HG03108 (cell line): ENCODE results near the gene IFI35.
"Not testable (repeated sequence)": the region's sequence is repeated elsewhere in the genome, so short reads cannot be mapped to it uniquely, and the experiment has no call there.

Experiments
- ATAC-seq: cut with Tn5 transposase; IDR thresholded peaks from one replicate; pipeline ENCODE4 v1.9.1; 2021; ENCODE audit warnings: moderate library complexity; ENCODE audit not compliant: unreplicated experiment

Gene IFI35

GRCh38 chr17:43006639-43007551, at the start of gene IFI35:
TSS of gene IFI35 (plus strand) at chr17:43006784. CDS start at chr17:43006948, 164 bp downstream.
- ATAC-seq: peak; percentile 81

GRCh38 chr17:42964161-42964932, 42.2 kb upstream of the IFI35 start, which contains the start of gene AARSD1:
TSS of gene AARSD1 (minus strand) at chr17:42964454. CDS start at chr17:42964440, 14 bp downstream.
- peak; percentile 62 for ATAC-seq

GRCh38 chr17:42967925-42968324, 38.7 kb upstream of the IFI35 start:
- ATAC-seq: no peak

GRCh38 chr17:42969001-42969581, 37.5 kb upstream of the IFI35 start:
- ATAC-seq: no peak

GRCh38 chr17:42971589-42971988, 35.0 kb upstream of the IFI35 start:
- ATAC-seq: no peak

- not testable (repeated sequence) for ATAC-seq
Measured at GRCh38 chr17:42973323-42973722, 33.3 kb upstream of the IFI35 start.

GRCh38 chr17:42975265-42975664, 31.3 kb upstream of the IFI35 start:
- no peak for ATAC-seq

GRCh38 chr17:42975701-42976100, 30.9 kb upstream of the IFI35 start:
- not testable (repeated sequence) for ATAC-seq

GRCh38 chr17:42979511-42980273, 26.9 kb upstream of the IFI35 start, which contains the start of gene PTGES3L:
TSS of gene PTGES3L (minus strand) at chr17:42980080. CDS start at chr17:42980053, 27 bp downstream.
- peak; percentile 32 for ATAC-seq

- peak; percentile 64 for ATAC-seq
Measured at GRCh38 chr17:42980274-42980765, 26.3 kb upstream of the IFI35 start, which contains the start of gene RUNDC1. TSS of gene RUNDC1 (plus strand) at chr17:42980565. CDS start at chr17:42980577, 12 bp downstream.

GRCh38 chr17:42980766-42981397, 25.7 kb upstream of the IFI35 start:
- peak; percentile 20 for ATAC-seq

GRCh38 chr17:42982266-42982665, 24.3 kb upstream of the IFI35 start:
- no peak for ATAC-seq

- peak; percentile 52 for ATAC-seq
Measured at GRCh38 chr17:42985225-42985624, 21.4 kb upstream of the IFI35 start.

GRCh38 chr17:42989141-42989540, 17.4 kb upstream of the IFI35 start:
- no peak for ATAC-seq

- ATAC-seq: no peak
Measured at GRCh38 chr17:42989726-42990652, 16.6 kb upstream of the IFI35 start.

GRCh38 chr17:42991471-42991870, 15.1 kb upstream of the IFI35 start:
- ATAC-seq: no peak

- no peak for ATAC-seq
Measured at GRCh38 chr17:42992872-42993271, 13.7 kb upstream of the IFI35 start.

- not testable (repeated sequence) for ATAC-seq
Measured at GRCh38 chr17:42993913-42994312, 12.7 kb upstream of the IFI35 start.
